H1 (cell line): ENCODE results near the gene CUBN. TPM values are rescaled to one million over a fixed set of nuclear protein-coding genes. Genes with fewer than 3 reads are reported as not detected.

ENCODE experiments used
- CTCF ChIA-PET: fragments of 300-600 bp; sonication (Branson Sonifier 250); formaldehyde crosslinking; loops from one replicate; lab custom pipeline; 2021; ENCODE audit not compliant: partially characterized antibody; lab: Charles Lee
- POLR2A ChIA-PET: fragments of 300-600 bp; sonication (Branson Sonifier 250); formaldehyde crosslinking; loops from one replicate; lab custom pipeline; 2021; ENCODE audit warnings: inconsistent platforms; ENCODE audit not compliant: partially characterized antibody; lab: Charles Lee
- DNase-seq, 2 experiments: peaks; one replicate each; pipeline versions ENCODE4 v3.0.0 to v3.0.0-alpha.2; 2010 to 2022; ENCODE audit warnings: low spot score in 2 of 2, low read depth in 1 of 2, mixed read lengths in 1 of 2
- FAIRE-seq: peaks from 2 replicates; lab custom pipeline; 2011; peaks lifted over from hg19 to GRCh38; lab: Jason Lieb, UNC
- H2AFZ ChIP-seq: 2 replicates; pipeline ENCODE4 v1.8.1; 2012; ENCODE audit warnings: low read length, inconsistent platforms
- H2AK5ac ChIP-seq: 2 replicates; pipeline ENCODE4 v1.6.1; 2013; ENCODE audit warnings: low read depth, low read length
- H2BK120ac ChIP-seq: replicated peaks from 2 replicates; pipeline ENCODE3; 2013; ENCODE audit warnings: low read depth, low read length, inconsistent platforms
- H2BK12ac ChIP-seq: 2 replicates; pipeline ENCODE4 v1.6.1; 2013; ENCODE audit warnings: low read depth, low read length
- H2BK15ac ChIP-seq: 2 replicates; pipeline ENCODE4 v1.6.1; 2013; ENCODE audit warnings: low read length
- H2BK20ac ChIP-seq: 2 replicates; pipeline ENCODE4 v1.6.1; 2013; ENCODE audit warnings: low read length
- H2BK5ac ChIP-seq: 2 replicates; pipeline ENCODE4 v1.6.1; 2013; ENCODE audit warnings: low read depth, low read length
- H3K14ac ChIP-seq: 2 replicates; pipeline ENCODE4 v1.6.1; 2013; ENCODE audit warnings: inconsistent platforms; ENCODE audit not compliant: insufficient read length
- H3K18ac ChIP-seq: 2 replicates; pipeline ENCODE4 v1.6.1; 2013; ENCODE audit warnings: low read length; ENCODE audit errors: extremely low read depth
- H3K23ac ChIP-seq: 2 replicates; pipeline ENCODE4 v1.6.1; 2013; ENCODE audit warnings: inconsistent platforms; ENCODE audit not compliant: insufficient read length
- H3K23me2 ChIP-seq: 2 replicates; pipeline ENCODE4 v1.6.1; 2013; ENCODE audit warnings: low read depth, low read length
- H3K27ac ChIP-seq: 2 replicates; pipeline ENCODE4 v1.6.1; 2011; ENCODE audit warnings: low read depth, low read length, inconsistent platforms
- H3K27me3 ChIP-seq, 4 experiments: replicated peaks in 1 of 4; 1 replicate in 1 of 4; 2 replicates in 3 of 4; pipeline versions ENCODE4 v1.6.1 to v1.8.1; 2011 to 2013; ENCODE audit warnings: low read length in 3 of 4, mild to moderate bottlenecking in 3 of 4, inconsistent platforms in 2 of 4, mixed read lengths in 2 of 4, moderate library complexity in 1 of 4; ENCODE audit not compliant: control insufficient read depth in 3 of 4, insufficient read depth in 3 of 4; ENCODE audit errors: extremely low read depth in 1 of 4
- H3K36me3 ChIP-seq, 4 experiments: 2 replicates each; pipeline versions ENCODE4 v1.6.1 to v1.8.1; 2011 to 2013; ENCODE audit warnings: mild to moderate bottlenecking in 4 of 4, low read length in 3 of 4, moderate library complexity in 2 of 4, control low read depth in 1 of 4, inconsistent platforms in 1 of 4; ENCODE audit not compliant: insufficient read depth in 4 of 4, control insufficient read depth in 2 of 4
- H3K4ac ChIP-seq: replicated peaks from 2 replicates; pipeline ENCODE3; 2013; ENCODE audit warnings: low read length, low read depth, mixed read lengths, inconsistent platforms; ENCODE audit not compliant: insufficient read length
- H3K4me1 ChIP-seq, 4 experiments: replicated peaks in 1 of 4; 1 replicate in 1 of 4; 2 replicates in 3 of 4; pipeline versions ENCODE4 v1.6.1 to v1.8.1; 2011 to 2013; ENCODE audit warnings: low read length in 3 of 4, inconsistent platforms in 2 of 4, mixed read lengths in 1 of 4; ENCODE audit not compliant: insufficient read depth in 4 of 4, control insufficient read depth in 3 of 4
- H3K4me2 ChIP-seq, 2 experiments: 2 replicates each; pipeline versions ENCODE4 v1.6.1 to v1.8.1; 2011 to 2013; ENCODE audit warnings: low read depth in 2 of 2, low read length in 2 of 2, control low read depth in 1 of 2, inconsistent platforms in 1 of 2, mild to moderate bottlenecking in 1 of 2; ENCODE audit not compliant: insufficient read depth in 1 of 2
- H3K4me3 ChIP-seq, 4 experiments: fragments of 200-600, 300-600 bp in 1 of 4; sonication (generic), shearing (Covaris generic), sonication (Bioruptor Twin) in 1 of 4; 2 replicates each; pipeline versions ENCODE4 v1.5.1 to v1.8.1; 2011 to 2016; ENCODE audit warnings: low read length in 4 of 4, low read depth in 3 of 4, control low read depth in 2 of 4, inconsistent platforms in 2 of 4, mild to moderate bottlenecking in 2 of 4, mixed read lengths in 1 of 4, moderate library complexity in 1 of 4; ENCODE audit not compliant: insufficient read depth in 2 of 4; ENCODE audit errors: extremely low read depth in 1 of 4
- H3K56ac ChIP-seq: replicated peaks from 2 replicates; pipeline ENCODE3; 2013; ENCODE audit warnings: low read depth, mild to moderate bottlenecking, mixed read lengths, low read length, inconsistent platforms; ENCODE audit not compliant: insufficient read length
- H3K79me1 ChIP-seq: 2 replicates; pipeline ENCODE4 v1.6.1; 2013; ENCODE audit warnings: low read depth, low read length, control low read depth
- H3K79me2 ChIP-seq, 2 experiments: 2 replicates each; pipeline versions ENCODE4 v1.6.1 to v1.8.1; 2012 to 2013; ENCODE audit warnings: low read length in 2 of 2, mild to moderate bottlenecking in 2 of 2, inconsistent platforms in 1 of 2; ENCODE audit not compliant: insufficient read depth in 2 of 2, control insufficient read depth in 1 of 2
- H3K9ac ChIP-seq, 4 experiments: replicated peaks in 1 of 4; 1 replicate in 1 of 4; 2 replicates in 3 of 4; pipeline versions ENCODE4 v1.6.1 to v1.8.1; 2011 to 2013; ENCODE audit warnings: low read depth in 3 of 4, low read length in 3 of 4, control low read depth in 2 of 4, mild to moderate bottlenecking in 2 of 4, moderate library complexity in 2 of 4, inconsistent platforms in 1 of 4; ENCODE audit errors: extremely low read depth in 1 of 4
- H3K9me3 ChIP-seq, 2 experiments: 2 replicates each; pipeline versions ENCODE4 v1.6.1 to v1.8.1; 2012 to 2013; ENCODE audit warnings: mild to moderate bottlenecking in 2 of 2, moderate library complexity in 2 of 2, control low read depth in 1 of 2, inconsistent platforms in 1 of 2, low read depth in 1 of 2, low read length in 1 of 2, mixed read lengths in 1 of 2; ENCODE audit not compliant: insufficient read depth in 2 of 2
- H4K20me1 ChIP-seq, 2 experiments: replicated peaks in 1 of 2; 2 replicates each; pipeline versions ENCODE3 to v1.8.1; 2011 to 2013; ENCODE audit warnings: inconsistent platforms in 2 of 2, low read length in 2 of 2, mild to moderate bottlenecking in 1 of 2; ENCODE audit not compliant: insufficient read depth in 2 of 2, control insufficient read depth in 1 of 2
- H4K5ac ChIP-seq: 2 replicates; pipeline ENCODE4 v1.6.1; 2013; ENCODE audit warnings: low read length, low read depth, mixed read lengths, inconsistent platforms; ENCODE audit not compliant: insufficient read length
- H4K8ac ChIP-seq: 2 replicates; pipeline ENCODE4 v1.8.0; 2013; ENCODE audit warnings: mild to moderate bottlenecking, moderate library complexity, low read length, inconsistent platforms; ENCODE audit not compliant: insufficient read depth; ENCODE audit errors: extremely low read depth
- H4K91ac ChIP-seq: replicated peaks from 2 replicates; pipeline ENCODE3; 2013; ENCODE audit warnings: low read length, mixed read lengths, inconsistent platforms; ENCODE audit not compliant: insufficient read length
- BCL11A ChIP-seq, 2 experiments: IDR thresholded peaks; one replicate each; pipeline ENCODE4 v1.6.1; 2011; ENCODE audit warnings: low read depth in 2 of 2, low read length in 2 of 2, mild to moderate bottlenecking in 2 of 2
- E2F6 ChIP-seq: IDR thresholded peaks from 2 replicates; pipeline ENCODE4 v1.6.1; 2012; ENCODE audit warnings: inconsistent platforms
- FOSL1 ChIP-seq: IDR thresholded peaks from 2 replicates; pipeline ENCODE4 v1.6.1; 2011; ENCODE audit warnings: mild to moderate bottlenecking, low read depth, low read length, moderate library complexity; ENCODE audit not compliant: insufficient read depth
- GABPA ChIP-seq: IDR thresholded peaks from 2 replicates; pipeline ENCODE4 v1.6.1; 2011; ENCODE audit warnings: mild to moderate bottlenecking, low read length, moderate library complexity, borderline replicate concordance; ENCODE audit not compliant: insufficient read depth
- JUN ChIP-seq: IDR thresholded peaks from 2 replicates; pipeline ENCODE4 v1.6.1; 2011; ENCODE audit warnings: low read depth, mild to moderate bottlenecking, improper control_type of control experiment, low read length
- JUND ChIP-seq: IDR thresholded peaks from 2 replicates; pipeline ENCODE4 v1.6.1; 2011; ENCODE audit warnings: mild to moderate bottlenecking, improper control_type of control experiment, low read length
- SIN3A ChIP-seq, 2 experiments: IDR thresholded peaks in 1 of 2; conservative IDR thresholded peaks in 1 of 2; 2 replicates each; pipeline ENCODE4 v1.6.1; 2011 to 2012; ENCODE audit warnings: low read length in 2 of 2, improper control_type of control experiment in 1 of 2, low read depth in 1 of 2, mild to moderate bottlenecking in 1 of 2
- WGBS, 2 experiments: shearing (Covaris generic) in 1 of 2; methylation state at CpG; one replicate each; pipeline versions ENCODE4 v1.1.6 to v1.1.7; 2013 to 2015; ENCODE audit warnings: low lambda C conversion rate in 2 of 2, mixed read lengths in 2 of 2, inconsistent platforms in 1 of 2, low coverage in 1 of 2, missing lambda C conversion rate in 1 of 2; ENCODE audit not compliant: insufficient replicate concordance in 2 of 2, insufficient coverage in 1 of 2, insufficient read length in 1 of 2; ENCODE audit errors: extremely low coverage in 1 of 2, missing lambda C conversion rate in 1 of 2; 5-methylcytosine and 5-hydroxymethylcytosine counted together
- polyA plus RNA-seq, 7 experiments: library from polyadenylated mRNA; depleted of rRNA in 3 of 7; stranded (reverse) in 5 of 7; unstranded in 2 of 7; fragments of >200 nt in 5 of 7; fragments of 200-250 nt in 2 of 7; gene quantifications; 1 replicate in 5 of 7; 2 replicates in 1 of 7; 4 replicates in 1 of 7; pipeline versions ENCODE4 v1.2.1 to v1.2.3, GENCODE V29; 2011 to 2013; ENCODE audit warnings: missing spikeins in 2 of 7, mixed read lengths in 2 of 7
- total RNA-seq: library from RNA; stranded (reverse); fragmentation: NEBNext Ultra II Directional; extraction: Animal tissue kit (Norgen Biotek cat#: 25700); gene quantifications from 2 replicates; pipeline ENCODE4 v1.2.1, GENCODE V29; 2021

CUBN gene
- total and polyA plus RNA-seq, 2 of the 8 experiments (the other 6 are each of a cell fraction or from before 2014, with no cell fraction given) = 0.04 to 0.08 TPM

DNA sequence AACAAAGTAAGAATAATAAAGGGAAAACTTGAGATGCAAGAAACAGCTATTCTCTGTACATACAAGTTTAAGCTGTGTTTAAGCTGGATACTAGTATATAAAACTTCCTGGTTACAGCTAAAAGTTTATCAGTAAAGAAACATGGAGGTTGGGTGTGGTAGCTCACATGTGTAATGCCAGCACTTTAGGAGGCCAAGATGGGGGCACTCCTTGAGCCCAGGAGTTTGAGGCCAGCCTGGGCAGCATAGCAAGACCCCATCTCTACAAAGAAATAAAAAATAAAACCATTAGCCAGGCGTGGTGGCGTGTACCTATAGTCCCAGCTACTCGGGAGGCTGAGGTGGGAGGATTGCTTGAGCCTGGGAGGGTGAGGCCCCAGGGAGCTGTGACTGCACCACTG lies 315.6 kb downstream of the CUBN start:
- Histone ChIP-seq H3K27ac (no peak overlapping the region), H3K4ac (no peak overlapping the region), H4K91ac (no peak overlapping the region), H3K23me2 (peaks cover 6% of the 10 kb centered on the region; the same call in 1 of the 2 replicates), H3K18ac (no peak overlapping the region), H4K8ac (no peak overlapping the region), H2BK5ac (no peak overlapping the region), H2BK20ac (no peak overlapping the region), H3K79me2 (peaks cover 4 to 40% of the 10 kb centered on the region in 2 experiments; a peak in 2 of 4 replicates), H3K79me1 (peaks cover 5% of the 10 kb centered on the region; the same call in 1 of the 2 replicates), H3K4me3 (no peak overlapping the region), H3K27me3 (no peaks in the 10 kb centered on the region), H2BK12ac (no peak overlapping the region), H3K4me1 (peaks cover 0 to 3% (median 0%) of the 10 kb centered on the region in 4 experiments; a peak in 1 of 7 replicates), H3K9me3 (no peaks in the 10 kb centered on the region), H2AK5ac (no peak overlapping the region), H3K56ac (no peak overlapping the region), H4K20me1 (peaks cover 2% of the 10 kb centered on the region in 2 experiments), H3K23ac (no peak overlapping the region), H2BK15ac (no peak overlapping the region), H3K9ac (no peak overlapping the region), H4K5ac (no peak overlapping the region), H3K14ac (no peak overlapping the region), H2BK120ac (no peak overlapping the region), H3K36me3 (no peaks in the 10 kb centered on the region), H2AFZ (no peak overlapping the region), H3K4me2 (no peak overlapping the region)
- FAIRE-seq (no peak), DNase-seq (no peak)
- WGBS, 2 experiments = 100% methylated on average over 3 of the region's 3 CpGs; no CpG with 5 or more reads in 1 of the 2 experiments
- CTCF ChIA-PET = interaction anchor here (0.6 to 1.9 kb wide), 3 partner anchors 10 to 95 kb away, joined by 4 to 11 read pairs (median 5); no protein-coding TSS in a partner anchor
- POLR2A ChIA-PET = no interaction called here
- no peak for TF ChIP-seq JUND
- TF ChIP-seq JUN = no peak
- no peak for TF ChIP-seq FOSL1
- TF ChIP-seq E2F6 = no peak
- no peak for TF ChIP-seq GABPA
- TF ChIP-seq BCL11A (IDR thresholded peaks at IDR 0.05; ENCODE audit: low read depth in 2 of 2, low read length in 2 of 2) = no peak
- TF ChIP-seq SIN3A (conservative IDR thresholded peaks at IDR 0.05 in 1 of 2, IDR thresholded peaks at IDR 0.05 in 1 of 2; ENCODE audit: low read depth in 1 of 2, low read length in 2 of 2) = no peak
